Tibial artery (tissue), 4 donors: ENCODE data around the gene COL4A6.

ENCODE experiments used
- DNase-seq, 2 donors: peaks; one replicate each; pipeline ENCODE4 v3.0.0-alpha.2; 2019
- H3K27ac ChIP-seq, 2 donors: fragments of 200-600 bp; sonication (generic) in 1 of 2; 1 replicate in 1 of 2; 2 replicates in 1 of 2; pipeline ENCODE4 v1.5.1; 2018 to 2019; ENCODE audit warnings: mild to moderate bottlenecking in 1 of 2
- H3K27me3 ChIP-seq, 2 donors: fragments of 200-600 bp; sonication (generic) in 1 of 2; one replicate each; pipeline versions ENCODE4 v1.5.1 to v1.6.0; 2016 to 2019
- H3K36me3 ChIP-seq, 3 donors: fragments of 200-600 bp; sonication (generic) in 2 of 3; one replicate each; pipeline ENCODE4 v1.5.1; 2016 to 2019; ENCODE audit warnings: mild to moderate bottlenecking in 2 of 3
- H3K4me1 ChIP-seq, 4 donors: fragments of 200-600 bp; sonication (generic) in 2 of 4; 1 replicate in 3 of 4; 2 replicates in 1 of 4; pipeline ENCODE4 v1.5.1; 2016 to 2019
- H3K4me3 ChIP-seq, 2 donors: fragments of 200-600 bp; sonication (generic) in 1 of 2; 1 replicate in 1 of 2; 2 replicates in 1 of 2; pipeline ENCODE4 v1.5.1; 2018 to 2019; ENCODE audit warnings: mild to moderate bottlenecking in 2 of 2
- H3K9me3 ChIP-seq, 3 donors: fragments of 200-600 bp; sonication (generic) in 1 of 3; one replicate each; pipeline ENCODE4 v1.5.1; 2016 to 2019
- intact Hi-C: fragments of 100-400 bp; cut with DNase I; formaldehyde crosslinking; loops from one replicate; pipeline ENCODE4 v1.15.0; 2023; ENCODE audit warnings: low total_unique reads
- TF ChIP-seq, protein P1 (sequence below), 2 experiments: fragments of 200-600 bp in 1 of 2; fragments of 450-650 bp in 1 of 2; IDR thresholded peaks; one replicate each; pipeline ENCODE4 v1.5.1; 2017 to 2019; ENCODE audit warnings: antibody characterized with exemption in 2 of 2, mild to moderate bottlenecking in 1 of 2, moderate library complexity in 1 of 2

Gene COL4A6

DNA sequence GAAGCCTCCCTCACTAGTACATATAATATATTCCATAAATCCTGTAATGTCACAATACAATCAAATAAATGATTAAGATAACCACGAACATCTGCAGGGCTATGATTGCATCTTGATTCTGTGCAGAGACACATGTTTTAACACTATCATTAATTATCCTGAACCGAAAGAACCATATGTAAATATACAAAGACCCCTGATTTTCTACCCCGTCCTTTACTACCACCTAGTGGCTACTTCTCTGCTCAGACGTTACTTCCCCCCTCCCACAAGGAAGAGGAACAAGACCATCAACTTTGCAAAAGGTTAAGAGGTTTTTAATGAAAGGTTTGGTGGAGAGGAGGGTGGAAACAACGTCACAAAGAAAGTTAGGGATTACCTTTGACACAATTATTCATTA, 134.0 kb downstream of the COL4A6 start:
- H3K27ac ChIP-seq = no peak overlapping the region
- DNase-seq = no peak
- no peaks in the 10 kb centered on the region for H3K36me3 ChIP-seq
- no peaks in the 10 kb centered on the region for H3K9me3 ChIP-seq
- H3K27me3 ChIP-seq = no peaks in the 10 kb centered on the region
- TF ChIP-seq, protein P1, sequence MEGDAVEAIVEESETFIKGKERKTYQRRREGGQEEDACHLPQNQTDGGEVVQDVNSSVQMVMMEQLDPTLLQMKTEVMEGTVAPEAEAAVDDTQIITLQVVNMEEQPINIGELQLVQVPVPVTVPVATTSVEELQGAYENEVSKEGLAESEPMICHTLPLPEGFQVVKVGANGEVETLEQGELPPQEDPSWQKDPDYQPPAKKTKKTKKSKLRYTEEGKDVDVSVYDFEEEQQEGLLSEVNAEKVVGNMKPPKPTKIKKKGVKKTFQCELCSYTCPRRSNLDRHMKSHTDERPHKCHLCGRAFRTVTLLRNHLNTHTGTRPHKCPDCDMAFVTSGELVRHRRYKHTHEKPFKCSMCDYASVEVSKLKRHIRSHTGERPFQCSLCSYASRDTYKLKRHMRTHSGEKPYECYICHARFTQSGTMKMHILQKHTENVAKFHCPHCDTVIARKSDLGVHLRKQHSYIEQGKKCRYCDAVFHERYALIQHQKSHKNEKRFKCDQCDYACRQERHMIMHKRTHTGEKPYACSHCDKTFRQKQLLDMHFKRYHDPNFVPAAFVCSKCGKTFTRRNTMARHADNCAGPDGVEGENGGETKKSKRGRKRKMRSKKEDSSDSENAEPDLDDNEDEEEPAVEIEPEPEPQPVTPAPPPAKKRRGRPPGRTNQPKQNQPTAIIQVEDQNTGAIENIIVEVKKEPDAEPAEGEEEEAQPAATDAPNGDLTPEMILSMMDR (IDR thresholded peaks at IDR 0.05) = peak in 1 of 2 experiments; percentile 8
- H3K4me3 ChIP-seq = no peak overlapping the region
- intact Hi-C loops = no loop called here
- peaks cover 0 to 16% (median 0%) of the 10 kb centered on the region in 4 donors for H3K4me1 ChIP-seq

DNA sequence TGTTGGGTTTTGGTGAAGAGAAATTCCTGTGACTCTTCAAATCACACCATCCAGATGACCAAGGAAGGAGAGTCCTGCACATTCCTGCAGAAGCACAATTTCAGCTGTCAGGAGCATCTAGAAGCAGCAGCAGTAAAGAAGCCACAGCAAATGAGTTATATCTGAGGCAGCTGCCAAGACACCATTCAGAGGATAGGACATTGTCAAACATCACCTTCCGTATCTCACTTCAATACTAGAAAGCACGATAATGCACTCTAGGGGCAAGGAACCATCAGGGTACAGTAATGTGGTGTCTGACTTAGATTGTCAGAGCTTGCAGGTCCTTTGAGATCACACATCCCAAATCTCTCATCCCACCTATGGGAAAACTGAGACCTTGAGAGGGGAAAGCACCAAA, 134.5 kb downstream of the COL4A6 start:
- H3K36me3 ChIP-seq = no peaks in the 10 kb centered on the region
- no peak overlapping the region for H3K27ac ChIP-seq
- no peak for DNase-seq
- TF ChIP-seq, protein P1 (IDR thresholded peaks at IDR 0.05) = no peak
- peaks cover 0 to 16% (median 0%) of the 10 kb centered on the region in 4 donors for H3K4me1 ChIP-seq
- H3K9me3 ChIP-seq = no peaks in the 10 kb centered on the region
- H3K4me3 ChIP-seq = no peak overlapping the region
- no peaks in the 10 kb centered on the region for H3K27me3 ChIP-seq
- intact Hi-C loops = no loop called here

DNA sequence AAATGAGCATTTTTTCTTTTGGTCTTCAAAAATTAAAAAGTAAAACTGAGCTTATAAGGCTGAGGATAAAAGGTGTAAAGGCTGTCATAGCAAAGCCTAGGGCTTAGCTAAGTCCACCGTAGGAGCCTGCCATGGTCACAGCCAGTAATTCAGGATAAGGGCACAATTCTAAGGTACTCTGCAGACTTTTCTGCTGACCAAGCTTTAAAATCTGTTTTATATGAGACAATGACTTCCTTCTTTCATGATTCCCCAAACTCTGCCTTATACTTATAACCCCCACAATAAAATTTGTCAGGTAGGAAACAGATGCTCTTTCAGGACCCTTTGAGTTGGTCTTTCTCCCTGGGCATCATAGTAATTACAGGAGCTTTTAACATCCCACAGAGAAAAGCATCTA, 138.5 kb downstream of the COL4A6 start:
- no peaks in the 10 kb centered on the region for H3K36me3 ChIP-seq
- no peak overlapping the region for H3K27ac ChIP-seq
- H3K4me1 ChIP-seq = no peaks in the 10 kb centered on the region
- H3K27me3 ChIP-seq = no peaks in the 10 kb centered on the region
- no peak overlapping the region for H3K4me3 ChIP-seq
- intact Hi-C loops = no loop called here
- no peak for DNase-seq
- H3K9me3 ChIP-seq = no peaks in the 10 kb centered on the region
- TF ChIP-seq, protein P1 (IDR thresholded peaks at IDR 0.05) = no peak

DNA sequence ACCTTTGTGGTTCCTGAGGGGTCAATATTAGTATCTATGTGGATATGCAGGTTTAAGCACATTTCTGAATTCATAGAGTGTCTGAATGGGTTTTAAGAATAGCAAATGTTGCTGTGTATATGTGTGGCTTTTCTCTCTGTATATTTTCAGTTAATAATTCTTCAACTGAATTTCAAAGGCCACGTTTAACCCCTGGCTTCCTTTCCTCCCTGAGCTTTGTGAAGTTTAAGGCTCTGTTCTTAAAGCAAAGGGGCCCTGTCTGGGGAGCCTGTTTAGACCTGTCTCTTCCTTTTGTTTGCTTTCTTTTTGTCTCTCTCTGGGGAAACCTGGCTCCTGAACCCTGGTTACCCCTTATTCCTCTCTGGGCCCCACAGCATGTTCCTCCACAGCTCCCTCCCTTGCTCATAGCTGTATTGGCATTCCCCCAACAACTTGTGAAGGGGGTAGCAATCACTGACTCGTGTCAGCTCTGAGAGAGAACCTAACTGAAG, 139.1 kb downstream of the COL4A6 start:
- H3K36me3 ChIP-seq = no peaks in the 10 kb centered on the region
- no peaks in the 10 kb centered on the region for H3K27me3 ChIP-seq
- no peaks in the 10 kb centered on the region for H3K4me1 ChIP-seq
- intact Hi-C loops = no loop called here
- H3K4me3 ChIP-seq = no peak overlapping the region
- no peaks in the 10 kb centered on the region for H3K9me3 ChIP-seq
- no peak for DNase-seq
- TF ChIP-seq, protein P1 (IDR thresholded peaks at IDR 0.05) = no peak
- H3K27ac ChIP-seq = no peak overlapping the region

DNA sequence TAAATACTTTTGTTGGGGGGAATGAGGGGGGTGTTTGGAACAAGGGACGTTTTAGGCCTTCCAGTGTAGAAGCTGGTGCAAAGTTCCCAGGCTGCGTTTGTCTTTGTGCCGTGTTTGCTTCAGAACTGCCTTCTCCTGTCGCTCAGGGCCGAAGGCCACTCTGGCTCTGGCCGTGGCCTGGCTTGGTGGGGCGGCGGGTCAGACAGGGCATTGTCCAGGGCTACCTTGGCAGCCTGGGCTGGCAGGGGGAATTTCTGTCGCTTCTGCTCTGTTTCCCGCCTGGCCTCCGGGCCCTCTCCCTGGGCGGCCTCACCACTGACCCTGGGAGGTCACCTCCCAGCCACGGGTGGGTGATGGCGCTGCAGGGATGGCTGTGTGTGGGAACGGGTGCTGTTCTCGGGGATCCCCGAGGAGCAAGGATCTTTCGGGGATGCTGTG, 140.0 kb downstream of the COL4A6 start:
- no peaks in the 10 kb centered on the region for H3K36me3 ChIP-seq
- no peaks in the 10 kb centered on the region for H3K4me1 ChIP-seq
- intact Hi-C loops = no loop called here
- H3K4me3 ChIP-seq = no peak overlapping the region
- no peaks in the 10 kb centered on the region for H3K9me3 ChIP-seq
- TF ChIP-seq, protein P1 (IDR thresholded peaks at IDR 0.05) = no peak
- DNase-seq = no peak
- H3K27ac ChIP-seq = no peak overlapping the region
- no peaks in the 10 kb centered on the region for H3K27me3 ChIP-seq

DNA sequence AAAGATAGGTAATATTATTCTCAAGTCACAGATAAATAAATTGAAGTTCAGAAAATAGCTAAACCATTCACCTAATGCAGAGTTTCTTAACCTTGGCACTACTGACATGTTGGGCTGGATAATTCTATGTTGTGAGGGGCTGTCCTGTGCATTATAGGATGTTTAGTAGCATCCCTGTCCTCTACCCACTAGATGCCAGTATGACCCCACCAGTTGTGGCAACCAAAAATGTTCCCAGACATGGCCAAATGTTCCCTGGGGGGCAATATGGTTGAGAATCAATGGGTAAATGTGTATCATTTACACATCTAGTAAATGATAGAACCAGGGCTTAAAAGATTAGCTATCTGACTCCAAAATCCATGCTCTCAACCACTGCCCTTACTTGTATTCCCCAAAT, 140.9 kb downstream of the COL4A6 start:
- H3K4me1 ChIP-seq = no peaks in the 10 kb centered on the region
- no peak overlapping the region for H3K27ac ChIP-seq
- no peaks in the 10 kb centered on the region for H3K27me3 ChIP-seq
- no peak overlapping the region for H3K4me3 ChIP-seq
- peaks cover 0 to 5% (median 2%) of the 10 kb centered on the region in 3 donors for H3K9me3 ChIP-seq
- no peaks in the 10 kb centered on the region for H3K36me3 ChIP-seq
- TF ChIP-seq, protein P1 (IDR thresholded peaks at IDR 0.05) = no peak
- intact Hi-C loops = no loop called here
- DNase-seq = no peak
